SU-DHL-6 (cell line): ENCODE measurements around the gene PIK3R6.

Experiments
- H2AFZ ChIP-seq: fragments of 200-600 bp; sonication (generic); 2 replicates; pipeline ENCODE4 v1.6.1; 2014; ENCODE audit warnings: low read depth, mild to moderate bottlenecking, moderate library complexity, mixed read lengths, antibody characterized with exemption, low read length; ENCODE audit not compliant: severe bottlenecking
- H3F3A ChIP-seq: fragments of 200-600 bp; shearing (Covaris generic); 2 replicates; pipeline ENCODE4 v1.6.0; 2016; ENCODE audit warnings: antibody characterized with exemption, mild to moderate bottlenecking; ENCODE audit not compliant: insufficient read depth
- H3K27ac ChIP-seq: fragments of 200-600 bp; sonication (generic); 2 replicates; pipeline ENCODE4 v1.5.1; 2016; ENCODE audit warnings: low read depth, mild to moderate bottlenecking, low read length, moderate library complexity, mixed read lengths
- H3K27me3 ChIP-seq: fragments of 200-600 bp; sonication (generic), shearing (Covaris generic); 2 replicates; pipeline ENCODE4 v1.6.0; 2014; ENCODE audit warnings: mild to moderate bottlenecking, low read length
- H3K36me3 ChIP-seq: fragments of 200-600 bp; sonication (generic); 2 replicates; pipeline ENCODE4 v1.6.1; 2014; ENCODE audit warnings: mild to moderate bottlenecking, low read length, mixed read lengths
- H3K4me2 ChIP-seq: fragments of 300-600, 200-600 bp; shearing (Covaris generic), sonication (generic); 2 replicates; pipeline ENCODE4 v1.6.0; 2014; ENCODE audit warnings: low read length, low read depth, mild to moderate bottlenecking; ENCODE audit not compliant: poor library complexity, severe bottlenecking
- H3K4me3 ChIP-seq: fragments of 200-600 bp; sonication (generic); 2 replicates; pipeline ENCODE4 v1.5.1; 2014; ENCODE audit warnings: antibody characterized with exemption, low read length, mild to moderate bottlenecking, mixed read lengths; ENCODE audit not compliant: insufficient read depth, poor library complexity, severe bottlenecking
- H3K79me2 ChIP-seq: fragments of 200-600 bp; sonication (generic); 2 replicates; pipeline ENCODE4 v1.6.1; 2014; ENCODE audit warnings: mild to moderate bottlenecking, low read length, moderate library complexity; ENCODE audit not compliant: insufficient read depth
- H3K9ac ChIP-seq: fragments of 200-600 bp; sonication (generic); 2 replicates; pipeline ENCODE4 v1.7.0; 2014; ENCODE audit warnings: mild to moderate bottlenecking, low read length
- H3K9me2 ChIP-seq: fragments of 200-600 bp; sonication (generic); replicated peaks from 2 replicates; pipeline ENCODE4 v1.6.1; 2014; ENCODE audit warnings: low read length; ENCODE audit not compliant: insufficient read depth
- H3K9me3 ChIP-seq: fragments of 200-600 bp; sonication (generic); 2 replicates; pipeline ENCODE4 v1.6.1; 2014; ENCODE audit warnings: low read length, mixed read lengths; ENCODE audit not compliant: insufficient read depth
- H4K20me1 ChIP-seq: fragments of 200-600 bp; sonication (generic); 2 replicates; pipeline ENCODE4 v1.6.1; 2014; ENCODE audit warnings: low read depth, mild to moderate bottlenecking, antibody characterized with exemption, low read length, moderate library complexity, mixed read lengths
- EZH2phosphoT487 ChIP-seq: fragments of 200-600 bp; sonication (generic), shearing (Covaris generic); conservative IDR thresholded peaks from 2 replicates; pipeline ENCODE4 v1.6.1; 2018; ENCODE audit warnings: mild to moderate bottlenecking, antibody characterized with exemption, low read length, moderate library complexity, mixed read lengths
- TF ChIP-seq, protein P1 (sequence below): fragments of 200-600 bp; sonication (generic); IDR thresholded peaks from one replicate; pipeline ENCODE4 v1.5.1; 2017; ENCODE audit warnings: antibody characterized with exemption, mild to moderate bottlenecking, low read length, moderate library complexity; ENCODE audit not compliant: insufficient read depth, poor library complexity, severe bottlenecking

The PIK3R6 gene

DNA sequence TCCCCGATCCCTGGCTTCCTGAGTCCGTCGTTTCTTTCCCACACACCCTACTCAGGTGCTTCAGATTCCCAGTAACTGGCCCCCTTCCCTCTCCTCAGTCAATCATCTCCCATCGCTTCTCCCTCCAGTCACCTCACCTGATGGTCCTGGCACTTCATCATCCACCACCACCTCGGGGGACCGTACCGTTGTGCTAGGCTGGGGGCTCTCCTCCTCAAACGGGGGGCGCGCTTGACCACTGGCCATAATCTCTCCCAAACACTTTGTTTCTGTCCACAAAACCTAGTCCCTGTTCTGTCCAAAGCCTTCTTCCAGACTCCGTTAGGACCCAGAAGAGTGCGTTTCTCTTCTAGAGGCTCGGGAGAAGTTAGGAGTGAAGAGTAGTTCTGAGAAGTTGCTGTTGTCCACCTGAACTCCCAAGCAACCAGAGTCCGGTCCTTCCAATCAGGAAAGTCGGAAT is 109.3 kb downstream of the PIK3R6 start, which contains the start of gene SPDYE4:
Gene SPDYE4, minus strand, starts transcription at position 410 of the 460 bp plus-strand sequence. Its CDS starts 164 bp downstream, at position 246.
- H3K36me3 ChIP-seq: no peaks in the 10 kb centered on the region
- H3K4me2 ChIP-seq: no peak within 1 kb of the TSS
- no peak within 1 kb of the TSS for H3K27ac ChIP-seq
- H3K79me2 ChIP-seq: no peaks in the 10 kb centered on the region
- no peaks in the 10 kb centered on the region for H3K9me3 ChIP-seq
- H3K9ac ChIP-seq: no peak within 1 kb of the TSS
- no peaks in the 10 kb centered on the region for H3K27me3 ChIP-seq
- H4K20me1 ChIP-seq: no peaks in the 10 kb centered on the region
- H2AFZ ChIP-seq: no peak within 1 kb of the TSS
- no peak within 1 kb of the TSS for H3K4me3 ChIP-seq
- no peaks in the 10 kb centered on the region for H3K9me2 ChIP-seq
- H3F3A ChIP-seq: no peaks in the 10 kb centered on the region
- TF ChIP-seq, protein P1, sequence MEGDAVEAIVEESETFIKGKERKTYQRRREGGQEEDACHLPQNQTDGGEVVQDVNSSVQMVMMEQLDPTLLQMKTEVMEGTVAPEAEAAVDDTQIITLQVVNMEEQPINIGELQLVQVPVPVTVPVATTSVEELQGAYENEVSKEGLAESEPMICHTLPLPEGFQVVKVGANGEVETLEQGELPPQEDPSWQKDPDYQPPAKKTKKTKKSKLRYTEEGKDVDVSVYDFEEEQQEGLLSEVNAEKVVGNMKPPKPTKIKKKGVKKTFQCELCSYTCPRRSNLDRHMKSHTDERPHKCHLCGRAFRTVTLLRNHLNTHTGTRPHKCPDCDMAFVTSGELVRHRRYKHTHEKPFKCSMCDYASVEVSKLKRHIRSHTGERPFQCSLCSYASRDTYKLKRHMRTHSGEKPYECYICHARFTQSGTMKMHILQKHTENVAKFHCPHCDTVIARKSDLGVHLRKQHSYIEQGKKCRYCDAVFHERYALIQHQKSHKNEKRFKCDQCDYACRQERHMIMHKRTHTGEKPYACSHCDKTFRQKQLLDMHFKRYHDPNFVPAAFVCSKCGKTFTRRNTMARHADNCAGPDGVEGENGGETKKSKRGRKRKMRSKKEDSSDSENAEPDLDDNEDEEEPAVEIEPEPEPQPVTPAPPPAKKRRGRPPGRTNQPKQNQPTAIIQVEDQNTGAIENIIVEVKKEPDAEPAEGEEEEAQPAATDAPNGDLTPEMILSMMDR: no peak
- TF ChIP-seq EZH2phosphoT487: no peak

DNA sequence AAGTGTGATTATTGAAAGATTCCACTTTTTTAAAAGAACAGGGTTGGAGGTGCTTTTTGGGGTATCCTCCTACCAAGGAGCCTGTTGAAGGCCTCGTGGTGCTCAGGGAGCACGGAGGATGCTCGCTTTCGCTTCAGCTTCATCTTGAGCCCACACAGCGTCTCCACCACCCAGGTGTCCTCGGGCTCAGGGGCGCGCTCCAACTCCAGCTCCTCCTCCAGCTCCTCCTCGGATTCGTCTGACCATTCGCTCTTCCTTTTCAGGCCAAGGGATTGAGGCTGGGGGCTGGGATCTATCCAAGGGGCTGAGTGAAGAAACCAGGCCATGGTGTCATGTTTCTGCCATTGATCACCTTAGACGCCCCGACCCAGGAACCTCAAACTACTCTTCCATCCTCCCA is 110.3 kb downstream of the PIK3R6 start:
- Histone ChIP-seq H3K9me2 (no peaks in the 10 kb centered on the region), H3K4me2 (no peak overlapping the region), H3K79me2 (no peaks in the 10 kb centered on the region), H2AFZ (no peak overlapping the region), H3F3A (no peaks in the 10 kb centered on the region), H3K27ac (no peak overlapping the region), H3K9ac (no peak overlapping the region), H3K36me3 (no peaks in the 10 kb centered on the region), H3K27me3 (no peaks in the 10 kb centered on the region), H3K4me3 (no peak overlapping the region), H4K20me1 (no peaks in the 10 kb centered on the region), H3K9me3 (no peaks in the 10 kb centered on the region)
- TF ChIP-seq EZH2phosphoT487: no peak
- TF ChIP-seq, protein P1: no peak

DNA sequence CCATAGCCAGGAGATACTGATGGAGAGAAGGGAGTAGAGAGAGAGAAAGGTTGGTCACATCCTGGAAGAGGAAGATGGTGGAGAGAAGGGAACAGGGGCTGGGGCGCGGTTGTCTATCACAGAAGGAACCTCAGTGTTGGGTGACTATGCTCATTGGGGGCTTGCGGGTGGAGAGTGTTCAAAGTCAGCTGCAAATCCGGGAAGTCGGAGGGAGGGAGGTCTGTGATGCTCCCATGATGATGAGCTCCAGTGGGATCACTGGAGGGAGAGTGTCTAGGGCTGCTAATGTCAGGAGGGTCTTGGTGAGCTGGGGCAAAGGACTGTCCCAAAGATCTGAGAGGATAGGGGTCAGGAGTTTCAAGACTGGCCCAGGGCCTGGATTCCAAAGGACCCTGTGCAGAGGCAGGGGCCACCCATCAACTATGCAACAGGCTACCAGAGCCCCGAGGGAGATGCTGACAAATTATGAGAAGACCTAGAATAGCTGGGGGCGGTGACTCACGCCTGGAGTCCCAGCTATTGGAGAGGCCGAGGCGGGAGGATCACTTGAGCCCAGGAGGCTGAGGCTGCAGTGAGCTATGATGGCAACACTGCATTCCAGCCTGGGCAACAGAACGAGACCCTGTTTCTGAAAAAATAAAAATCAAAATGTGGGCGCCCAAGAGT is 111.8 kb downstream of the PIK3R6 start:
- Histone ChIP-seq H3F3A (no peaks in the 10 kb centered on the region), H3K9ac (no peak overlapping the region), H3K9me2 (no peaks in the 10 kb centered on the region), H2AFZ (no peak overlapping the region), H3K9me3 (no peaks in the 10 kb centered on the region), H3K27ac (no peak overlapping the region), H4K20me1 (no peaks in the 10 kb centered on the region), H3K4me3 (no peak overlapping the region), H3K36me3 (no peaks in the 10 kb centered on the region), H3K27me3 (no peaks in the 10 kb centered on the region), H3K4me2 (no peak overlapping the region), H3K79me2 (no peaks in the 10 kb centered on the region)
- TF ChIP-seq, protein P1: no peak
- TF ChIP-seq EZH2phosphoT487: no peak
